Body of pancreas (tissue), 4 donors: ENCODE measurements around the gene NR4A1. TPM values are rescaled to one million over a fixed set of nuclear protein-coding genes. Genes with fewer than 3 reads are reported as not detected.

Experiments
- ATAC-seq: fragments of 150-250 bp; one replicate; pipeline ENCODE4 v1.9.1; 2016
- DNase-seq, 4 donors: peaks; one replicate each; pipeline ENCODE4 v3.0.0-alpha.2; 2019
- H3K27ac ChIP-seq, 4 donors: fragments of 200-600 bp; sonication (generic); 1 replicate in 3 of 4; 2 replicates in 1 of 4; pipeline versions ENCODE4 v1.5.1 to v1.6.1; 2016 to 2019; ENCODE audit warnings: mild to moderate bottlenecking in 1 of 4, mixed read lengths in 1 of 4, moderate library complexity in 1 of 4
- H3K27me3 ChIP-seq, 2 donors: fragments of 200-600 bp; sonication (generic); one replicate each; pipeline ENCODE4 v1.6.0; 2016; ENCODE audit warnings: mild to moderate bottlenecking in 1 of 2
- H3K36me3 ChIP-seq, 2 donors: fragments of 200-600 bp; sonication (generic); replicated peaks in 1 of 2; 2 replicates each; pipeline ENCODE4 v1.5.1; 2016; ENCODE audit warnings: low read depth in 2 of 2; ENCODE audit not compliant: insufficient read depth in 1 of 2
- H3K4me1 ChIP-seq: fragments of 200-600 bp; sonication (generic); one replicate; pipeline ENCODE4 v1.6.0; 2016
- H3K4me3 ChIP-seq, 2 donors: fragments of 200-600 bp; sonication (generic); 1 replicate in 1 of 2; 2 replicates in 1 of 2; pipeline ENCODE4 v1.5.1; 2016 to 2019
- H3K9me3 ChIP-seq, 3 donors: fragments of 200-600 bp; sonication (generic); 1 replicate in 2 of 3; 2 replicates in 1 of 3; pipeline ENCODE4 v1.5.1; 2016
- CTCF ChIP-seq, 7 experiments: fragments of 450-650 bp in 4 of 7; fragments of 200-600 bp in 3 of 7; sonication (generic) in 3 of 7; IDR thresholded peaks; one replicate each; pipeline ENCODE4 v1.5.1; 2016 to 2019; ENCODE audit warnings: antibody characterized with exemption in 7 of 7
- POLR2A ChIP-seq, 3 donors: fragments of 450-650 bp; IDR thresholded peaks; one replicate each; pipeline ENCODE4 v1.6.1; 2016; ENCODE audit warnings: antibody characterized with exemption in 3 of 3, mild to moderate bottlenecking in 2 of 3
- WGBS, 2 donors: methylation state at CpG; one replicate each; pipeline ENCODE4 v1.1.5; 2017; 5-methylcytosine and 5-hydroxymethylcytosine counted together
- intact Hi-C: fragments of 100-400 bp; cut with DNase I; formaldehyde crosslinking; loops from one replicate; pipeline ENCODE4 v1.15.1; 2023
- total RNA-seq, 2 donors: library from RNA; depleted of rRNA; stranded (reverse); fragments of >200 nt; gene quantifications; one replicate each; pipeline ENCODE4 v1.1.0, GENCODE V29; 2016

NR4A1 gene
- total RNA-seq, 2 donors from 2014 or later, result 36.6 to 253 TPM

- DNase-seq (peak; percentile 90 to 95 (median 93)), ATAC-seq (peak; percentile 98)
- TF ChIP-seq CTCF (IDR thresholded peaks at IDR 0.05), result peak; percentile 42 to 91 (median 68)
- TF ChIP-seq POLR2A (IDR thresholded peaks at IDR 0.05), result peak; percentile 40 to 86 (median 80)
- Histone ChIP-seq H3K27me3 (no peaks in the 10 kb centered on the region), H3K4me3 (peak within 1 kb of the TSS; percentile 85 to 87), H3K36me3 (peaks cover 0 to 3% of the 10 kb centered on the region in 2 donors), H3K9me3 (no peaks in the 10 kb centered on the region), H3K4me1 (peaks cover 36% of the 10 kb centered on the region), H3K27ac (peak within 1 kb of the TSS; percentile 77 to 94 (median 87))
- WGBS, 2 donors, result 1% methylated on average over 60 of the region's 60 CpGs; no CpG with 5 or more reads in 1 of the 2 donors
- intact Hi-C loops, result no loop called here
Measured at GRCh38 chr12:52069327-52070184, 18.3 kb downstream of the NR4A1 start, which contains the start of gene ATG101. Gene ATG101, plus strand, starts transcription at chr12:52069978. Its CDS starts 3,673 bp downstream, at chr12:52073651.

- Histone ChIP-seq H3K27me3 (no peaks in the 10 kb centered on the region), H3K9me3 (no peaks in the 10 kb centered on the region), H3K36me3 (peaks cover 0 to 3% of the 10 kb centered on the region in 2 donors), H3K4me1 (peaks cover 43% of the 10 kb centered on the region), H3K4me3 (peak overlapping the region; percentile 85 to 87), H3K27ac (peak overlapping the region; percentile 77 to 94 (median 87))
- DNase-seq (no peak), ATAC-seq (peak; percentile 45)
- TF ChIP-seq POLR2A (IDR thresholded peaks at IDR 0.05) (no peak), CTCF (IDR thresholded peaks at IDR 0.05) (no peak)
- intact Hi-C loops, result no loop called here
- WGBS, 2 donors, result 2 to 3% methylated on average over 31 to 37 of the region's 37 CpGs
Measured at GRCh38 chr12:52070185-52070925, 19.1 kb downstream of the NR4A1 start.

GRCh38 chr12:52073531-52074381 is 22.5 kb downstream of the NR4A1 start:
- no peaks in the 10 kb centered on the region for H3K27me3 ChIP-seq
- no peaks in the 10 kb centered on the region for H3K9me3 ChIP-seq
- intact Hi-C loops, result no loop called here
- ATAC-seq, result no peak
- WGBS, 2 donors, result 63 to 76% methylated on average over 23 of the region's 23 CpGs
- peaks cover 0 to 8% of the 10 kb centered on the region in 2 donors for H3K36me3 ChIP-seq
- no peak overlapping the region for H3K4me3 ChIP-seq
- DNase-seq, result peak in 1 of 4 donors; percentile 30
- no peak overlapping the region for H3K27ac ChIP-seq
- TF ChIP-seq POLR2A (IDR thresholded peaks at IDR 0.05) (no peak), CTCF (IDR thresholded peaks at IDR 0.05) (no peak)
- peaks cover 45% of the 10 kb centered on the region for H3K4me1 ChIP-seq

- 28 to 45% methylated on average over 3 of the region's 3 CpGs for WGBS, 2 donors
- Histone ChIP-seq H3K4me3 (no peak overlapping the region), H3K9me3 (no peaks in the 10 kb centered on the region), H3K27me3 (no peaks in the 10 kb centered on the region), H3K27ac (no peak overlapping the region), H3K36me3 (peaks cover 0 to 10% of the 10 kb centered on the region in 2 donors), H3K4me1 (peaks cover 40% of the 10 kb centered on the region)
- DNase-seq, result peak in 1 of 4 donors; percentile 42
- ATAC-seq, result no peak
- intact Hi-C loops, result no loop called here
- TF ChIP-seq POLR2A (IDR thresholded peaks at IDR 0.05), result no peak
- TF ChIP-seq CTCF (IDR thresholded peaks at IDR 0.05), result no peak
Measured at GRCh38 chr12:52074971-52075724, 23.9 kb downstream of the NR4A1 start.
